Coronary artery (tissue), 2 donors: Measurements from ENCODE around the gene NALCN.

Experiments used
- DNase-seq: peaks from one replicate; pipeline ENCODE4 v3.0.0-alpha.2; 2017; ENCODE audit warnings: low spot score
- H3K27ac ChIP-seq, 2 donors: fragments of 200-600 bp; sonication (generic); one replicate each; pipeline ENCODE4 v1.5.1; 2016 to 2019
- H3K4me3 ChIP-seq: fragments of 200-600 bp; sonication (generic); 2 replicates; pipeline ENCODE4 v1.5.1; 2016; ENCODE audit warnings: mild to moderate bottlenecking, moderate library complexity
- CTCF ChIP-seq: fragments of 200-600 bp; sonication (generic); IDR thresholded peaks from one replicate; pipeline ENCODE4 v1.5.1; 2019; ENCODE audit warnings: antibody characterized with exemption

The NALCN gene

GRCh38 chr13:101204270-101205020 is 211.9 kb downstream of the NALCN start:
- no peak for DNase-seq
- no peak overlapping the region for H3K27ac ChIP-seq
- H3K4me3 ChIP-seq = no peak overlapping the region
- TF ChIP-seq CTCF = no peak

- no peak for TF ChIP-seq CTCF
- H3K27ac ChIP-seq = no peak overlapping the region
- DNase-seq = no peak
- H3K4me3 ChIP-seq = no peak overlapping the region
Observed at GRCh38 chr13:101202590-101202989, 213.7 kb downstream of the NALCN start.

- Histone ChIP-seq H3K4me3 (no peak overlapping the region), H3K27ac (no peak overlapping the region)
- DNase-seq = no peak
- TF ChIP-seq CTCF = no peak
Observed at GRCh38 chr13:101190976-101191375, 225.3 kb downstream of the NALCN start.

DNA sequence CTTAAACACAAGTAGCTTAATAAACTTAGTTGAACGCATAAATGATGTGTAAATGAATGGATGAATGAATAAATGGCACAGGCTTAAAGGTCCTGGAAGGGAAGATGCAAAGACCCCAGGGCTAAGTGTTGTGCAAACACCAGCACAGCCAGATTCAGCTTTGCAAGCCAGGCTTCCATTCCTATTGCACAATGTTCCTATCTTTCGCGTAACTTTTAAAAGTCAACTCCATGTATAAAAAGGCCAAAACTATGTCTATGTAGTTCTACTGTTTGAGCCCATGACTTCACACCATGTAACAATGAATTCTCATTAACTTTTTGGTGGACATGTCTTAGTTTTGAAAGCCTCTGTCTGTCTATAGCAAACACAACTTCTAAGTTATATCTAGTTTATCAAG is 226.0 kb downstream of the NALCN start:
- no peak for DNase-seq
- no peak overlapping the region for H3K27ac ChIP-seq
- H3K4me3 ChIP-seq = no peak overlapping the region
- TF ChIP-seq CTCF = no peak

GRCh38 chr13:101185606-101186005 is 230.7 kb downstream of the NALCN start:
- Histone ChIP-seq H3K27ac (no peak overlapping the region), H3K4me3 (no peak overlapping the region)
- no peak for DNase-seq
- TF ChIP-seq CTCF = no peak

- no peak for TF ChIP-seq CTCF
- H3K4me3 ChIP-seq = no peak overlapping the region
- no peak overlapping the region for H3K27ac ChIP-seq
- no peak for DNase-seq
Observed at GRCh38 chr13:101181076-101181685, 235.1 kb downstream of the NALCN start.

- H3K27ac ChIP-seq = no peak overlapping the region
- TF ChIP-seq CTCF = no peak
Observed at GRCh38 chr13:101179021-101179420, 237.3 kb downstream of the NALCN start.

More at GRCh38 chr13:101179021-101179420, 237.3 kb downstream of the NALCN start:
- H3K4me3 ChIP-seq = no peak overlapping the region
- no peak for DNase-seq
